HEK293 (cell line): ENCODE data around the gene GID4.

Source experiments
- CTCF ChIP-seq: fragments of 450-650 bp; formaldehyde crosslinking; IDR thresholded peaks from 2 replicates; pipeline ENCODE4 v1.5.1; 2016; ENCODE audit warnings: missing biosample characterization, missing genetic modification characterization
- ZBTB17 ChIP-seq: fragments of 450-650 bp; formaldehyde crosslinking; IDR thresholded peaks from 2 replicates; pipeline ENCODE4 v1.5.1; 2016; ENCODE audit warnings: missing biosample characterization, missing genetic modification characterization
- ZNF513 ChIP-seq: fragments of 450-650 bp; IDR thresholded peaks from 2 replicates; pipeline ENCODE4 v1.5.1; 2018; ENCODE audit warnings: missing biosample characterization, missing genetic modification characterization
- ZSCAN30 ChIP-seq: fragments of 450-650 bp; IDR thresholded peaks from 2 replicates; pipeline ENCODE4 v1.5.1; 2018; ENCODE audit warnings: missing biosample characterization, mild to moderate bottlenecking, missing genetic modification characterization, moderate library complexity

GRCh38 chr17:18064053-18064452 lies 24.8 kb downstream of the GID4 start:
- TF ChIP-seq ZSCAN30 (tag by site-specific recombination): no peak
- no peak for TF ChIP-seq ZNF513 (tag by site-specific recombination)
- no peak for TF ChIP-seq CTCF
- no peak for TF ChIP-seq ZBTB17 (tag by site-specific recombination)
